Right lobe of liver (tissue), 6 donors: ENCODE measurements around the gene KDM1B. TPM values are rescaled to one million over a fixed set of nuclear protein-coding genes. Genes with fewer than 3 reads are reported as not detected.

ENCODE experiments used
- ATAC-seq, 4 donors: fragments of 200-7000 bp; cut with Tn5 transposase; one replicate each; pipeline ENCODE4 v1.9.1; 2020; ENCODE audit warnings: mild to moderate bottlenecking in 4 of 4, moderate library complexity in 4 of 4
- DNase-seq, 3 donors: peaks; one replicate each; pipeline ENCODE4 v3.0.0-alpha.2; 2020
- H3K27ac ChIP-seq, 3 donors: fragments of 200-600 bp; one replicate each; pipeline ENCODE4 v1.8.0; 2022
- H3K27me3 ChIP-seq, 2 donors: fragments of 200-600 bp; one replicate each; pipeline ENCODE4 v1.8.0; 2022
- H3K36me3 ChIP-seq, 4 donors: fragments of 200-600 bp; sonication (generic) in 1 of 4; one replicate each; pipeline versions ENCODE4 v1.5.1 to v1.8.0; 2017 to 2022; ENCODE audit warnings: control low read depth in 1 of 4
- H3K4me1 ChIP-seq, 4 donors: fragments of 200-600 bp; sonication (generic) in 1 of 4; one replicate each; pipeline versions ENCODE4 v1.5.1 to v1.8.0; 2017 to 2022; ENCODE audit warnings: control low read depth in 1 of 4
- H3K4me3 ChIP-seq, 3 donors: fragments of 200-600 bp; one replicate each; pipeline ENCODE4 v1.8.0; 2022
- H3K9me3 ChIP-seq, 4 donors: fragments of 200-600 bp; sonication (generic) in 1 of 4; one replicate each; pipeline versions ENCODE4 v1.5.1 to v1.8.0; 2017 to 2022; ENCODE audit warnings: control low read depth in 1 of 4
- POLR2A ChIP-seq: fragments of 450-650 bp; IDR thresholded peaks from one replicate; pipeline ENCODE4 v1.6.1; 2017; ENCODE audit warnings: antibody characterized with exemption, mild to moderate bottlenecking
- WGBS: methylation state at CpG from one replicate; pipeline ENCODE4 v1.1.6; 2018; ENCODE audit warnings: low coverage, low lambda C conversion rate; ENCODE audit not compliant: insufficient coverage; ENCODE audit errors: missing lambda C conversion rate; 5-methylcytosine and 5-hydroxymethylcytosine counted together
- intact Hi-C, 2 donors: fragments of 100-400 bp; cut with DNase I; formaldehyde crosslinking; loops; one replicate each; pipeline versions ENCODE4 v1.11.2 to v1.14.1; 2022
- total RNA-seq, 6 experiments: library from RNA; depleted of rRNA in 2 of 6; stranded (reverse); fragments of >200 nt in 2 of 6; fragmentation: NEBNext Ultra II Directional in 3 of 6; extraction: Animal tissue kit (Norgen Biotek cat#: 25700) in 3 of 6; gene quantifications; one replicate each; pipeline versions ENCODE4 v1.1.0 to v1.2.4, GENCODE V29; 2016 to 2023
- TF ChIP-seq, protein P1 (sequence below), 4 donors: fragments of 200-600 bp in 3 of 4; fragments of 450-650 bp in 1 of 4; IDR thresholded peaks; one replicate each; pipeline versions ENCODE4 v1.5.1 to v1.8.0; 2016 to 2022; ENCODE audit warnings: antibody characterized with exemption in 4 of 4, mild to moderate bottlenecking in 2 of 4
- donor health status: DM: no; HTN: yes; CAD: no.
- donor health status: DM: no; HTN: no; CAD: no.
- donor health status: DM: no; HTN: no; CAD: no.
- donor health status: DM: no; HTN: yes; CAD: no.
- donor health status: DM: no; HTN: yes; CAD: no.

The KDM1B gene
- total RNA-seq, 6 experiments from 2014 or later: 5.0 to 12.1 (median 9.3) TPM

DNA sequence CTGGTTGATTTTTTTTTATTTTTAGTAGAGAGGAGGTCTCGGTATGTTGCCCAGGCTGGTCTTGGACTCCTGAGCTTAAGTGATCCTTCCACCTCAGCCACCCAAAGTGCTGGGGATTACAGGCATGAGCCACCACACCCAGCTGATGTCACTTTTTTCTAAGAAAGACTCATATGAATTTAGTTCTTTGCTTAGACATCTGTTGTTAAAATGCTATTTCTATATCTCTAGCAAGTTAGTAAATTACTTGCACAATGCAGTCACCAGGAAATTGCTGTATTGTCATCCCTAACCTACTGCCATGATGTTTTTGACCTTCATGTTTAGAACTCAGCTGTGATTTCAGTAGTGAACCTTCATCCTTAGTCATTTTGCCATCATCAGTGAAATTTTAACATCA lies 5.7 kb downstream of the KDM1B start:
- no peak for ATAC-seq
- 100% methylated on average over 1 of the region's 1 CpG for WGBS

DNA sequence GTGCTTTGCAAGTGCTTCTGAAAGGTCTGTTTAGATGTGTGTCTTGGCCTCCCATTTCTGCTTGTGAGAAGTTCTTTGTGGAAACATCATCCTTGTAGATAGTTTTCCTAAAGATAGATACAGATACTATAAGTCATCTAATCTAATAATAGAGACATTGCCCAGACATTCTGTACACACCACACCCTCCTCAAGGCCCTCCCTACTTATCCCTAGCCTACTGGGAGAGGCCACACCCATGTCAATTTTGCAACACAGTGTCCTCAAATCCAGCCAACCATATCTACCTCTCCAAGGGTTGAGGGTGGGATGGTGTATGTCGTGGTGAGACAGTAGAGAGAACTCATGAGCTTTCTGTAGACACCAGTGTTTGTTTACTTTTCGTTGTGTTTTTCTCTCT lies 6.2 kb downstream of the KDM1B start:
- WGBS: 80% methylated on average over 2 of the region's 2 CpGs
- H3K9me3 ChIP-seq: no peaks in the 10 kb centered on the region
- H3K27ac ChIP-seq: no peak overlapping the region
- DNase-seq (no peak), ATAC-seq (no peak)
- H3K36me3 ChIP-seq: peaks cover 0 to 19% (median 6%) of the 10 kb centered on the region in 4 donors
- no peaks in the 10 kb centered on the region for H3K27me3 ChIP-seq
- TF ChIP-seq, protein P1, sequence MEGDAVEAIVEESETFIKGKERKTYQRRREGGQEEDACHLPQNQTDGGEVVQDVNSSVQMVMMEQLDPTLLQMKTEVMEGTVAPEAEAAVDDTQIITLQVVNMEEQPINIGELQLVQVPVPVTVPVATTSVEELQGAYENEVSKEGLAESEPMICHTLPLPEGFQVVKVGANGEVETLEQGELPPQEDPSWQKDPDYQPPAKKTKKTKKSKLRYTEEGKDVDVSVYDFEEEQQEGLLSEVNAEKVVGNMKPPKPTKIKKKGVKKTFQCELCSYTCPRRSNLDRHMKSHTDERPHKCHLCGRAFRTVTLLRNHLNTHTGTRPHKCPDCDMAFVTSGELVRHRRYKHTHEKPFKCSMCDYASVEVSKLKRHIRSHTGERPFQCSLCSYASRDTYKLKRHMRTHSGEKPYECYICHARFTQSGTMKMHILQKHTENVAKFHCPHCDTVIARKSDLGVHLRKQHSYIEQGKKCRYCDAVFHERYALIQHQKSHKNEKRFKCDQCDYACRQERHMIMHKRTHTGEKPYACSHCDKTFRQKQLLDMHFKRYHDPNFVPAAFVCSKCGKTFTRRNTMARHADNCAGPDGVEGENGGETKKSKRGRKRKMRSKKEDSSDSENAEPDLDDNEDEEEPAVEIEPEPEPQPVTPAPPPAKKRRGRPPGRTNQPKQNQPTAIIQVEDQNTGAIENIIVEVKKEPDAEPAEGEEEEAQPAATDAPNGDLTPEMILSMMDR (IDR thresholded peaks at IDR 0.05): no peak
- TF ChIP-seq POLR2A: no peak
- H3K4me1 ChIP-seq: peaks cover 0 to under 1% (median 0%) of the 10 kb centered on the region in 4 donors
- intact Hi-C loops: no loop called here
- H3K4me3 ChIP-seq: no peak overlapping the region

More for the DNA sequence above, 5.7 kb downstream of the KDM1B start:
- no peak for DNase-seq
- Histone ChIP-seq H3K36me3 (peaks cover 0 to 19% (median 6%) of the 10 kb centered on the region in 4 donors), H3K27me3 (no peaks in the 10 kb centered on the region), H3K4me1 (peaks cover 0 to 4% (median 0%) of the 10 kb centered on the region in 4 donors), H3K27ac (no peak overlapping the region), H3K4me3 (no peak overlapping the region), H3K9me3 (no peaks in the 10 kb centered on the region)
- TF ChIP-seq POLR2A: no peak
- TF ChIP-seq, protein P1 (IDR thresholded peaks at IDR 0.05): no peak
- intact Hi-C loops: no loop called here

DNA sequence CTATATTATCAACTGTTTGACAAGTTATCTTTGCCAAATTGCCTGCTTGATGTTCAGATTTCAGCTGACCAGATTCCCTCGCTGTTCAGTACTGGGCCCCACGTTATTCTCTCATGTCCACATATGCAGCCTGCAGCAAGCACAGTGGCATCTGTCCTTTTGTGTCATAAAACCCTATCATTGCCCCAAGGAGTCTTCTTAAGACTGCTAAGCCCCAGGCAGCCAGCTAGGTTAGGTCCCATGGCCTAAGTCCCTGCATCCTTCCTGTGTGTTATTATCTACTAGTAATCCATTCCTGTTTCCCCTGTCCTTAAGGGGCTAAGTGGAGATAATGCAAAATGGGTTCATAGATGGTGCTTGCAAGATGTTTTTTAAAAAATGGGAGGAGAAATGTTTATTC lies 7.2 kb downstream of the KDM1B start:
- no peak overlapping the region for H3K27ac ChIP-seq
- no peaks in the 10 kb centered on the region for H3K9me3 ChIP-seq
- H3K36me3 ChIP-seq: peaks cover 0 to 22% (median 6%) of the 10 kb centered on the region in 4 donors
- H3K27me3 ChIP-seq: no peaks in the 10 kb centered on the region
- no peaks in the 10 kb centered on the region for H3K4me1 ChIP-seq
- no peak for ATAC-seq
- no peak for DNase-seq
- whole genome bisulfite sequencing: 88% methylated on average over 2 of the region's 2 CpGs
- no peak for TF ChIP-seq POLR2A
- TF ChIP-seq, protein P1 (IDR thresholded peaks at IDR 0.05): no peak
- intact Hi-C loops: no loop called here
- H3K4me3 ChIP-seq: no peak overlapping the region

DNA sequence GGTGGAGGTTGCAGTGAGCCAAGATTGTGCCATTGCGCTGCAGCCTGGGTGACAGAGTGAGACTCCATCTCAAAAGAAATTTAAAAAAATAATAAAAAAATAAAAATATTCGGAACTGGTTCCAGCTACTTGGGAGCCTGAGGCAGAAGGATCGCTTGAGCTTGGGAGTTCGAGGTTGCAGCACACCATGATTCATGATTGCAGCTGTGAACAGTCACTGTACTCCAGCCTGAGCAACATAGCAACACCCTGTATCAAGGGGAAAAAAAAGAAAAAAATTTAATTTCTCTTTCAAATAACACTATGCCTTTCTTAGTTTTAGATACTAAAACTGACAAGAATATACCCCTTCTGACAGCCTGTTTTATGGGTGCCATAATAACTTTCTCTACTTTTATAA lies 10.5 kb downstream of the KDM1B start:
- Histone ChIP-seq H3K27ac (no peak overlapping the region), H3K36me3 (peaks cover 0 to 41% (median 7%) of the 10 kb centered on the region in 4 donors), H3K27me3 (no peaks in the 10 kb centered on the region), H3K4me3 (no peak overlapping the region), H3K9me3 (no peaks in the 10 kb centered on the region), H3K4me1 (no peaks in the 10 kb centered on the region)
- DNase-seq (no peak), ATAC-seq (no peak)
- no peak for TF ChIP-seq POLR2A
- TF ChIP-seq, protein P1 (IDR thresholded peaks at IDR 0.05): no peak
- intact Hi-C loops: no loop called here
- WGBS: 100% methylated on average over 1 of the region's 4 CpGs
